HEK293 (cell line): Measurements from ENCODE around the gene FICD.

Experiments
- ATF2 ChIP-seq: fragments of 450-650 bp; formaldehyde crosslinking; IDR thresholded peaks from 2 replicates; pipeline ENCODE4 v1.5.1; 2016; ENCODE audit warnings: missing biosample characterization, missing genetic modification characterization, low read depth
- CTCF ChIP-seq: fragments of 450-650 bp; formaldehyde crosslinking; IDR thresholded peaks from 2 replicates; pipeline ENCODE4 v1.5.1; 2016; ENCODE audit warnings: missing biosample characterization, missing genetic modification characterization
- FEZF1 ChIP-seq: fragments of 450-650 bp; formaldehyde crosslinking; IDR thresholded peaks from 2 replicates; pipeline ENCODE4 v1.5.1; 2016; ENCODE audit warnings: missing biosample characterization, missing genetic modification characterization
- GFI1B ChIP-seq: fragments of 450-650 bp; formaldehyde crosslinking; IDR thresholded peaks from 2 replicates; pipeline ENCODE4 v1.5.1; 2016; ENCODE audit warnings: missing biosample characterization, missing genetic modification characterization
- HOXC10 ChIP-seq: sonication (generic); formaldehyde crosslinking; IDR thresholded peaks from 2 replicates; pipeline ENCODE4 v1.8.1; 2023; ENCODE audit warnings: mild to moderate bottlenecking, missing genetic modification reagents
- TCF7L2 ChIP-seq: IDR thresholded peaks from 2 replicates; pipeline ENCODE4 v1.6.1; 2011; ENCODE audit warnings: low read depth, mild to moderate bottlenecking, inconsistent platforms, low read length, moderate library complexity, borderline replicate concordance
- YY1 ChIP-seq: fragments of 450-650 bp; formaldehyde crosslinking; IDR thresholded peaks from 2 replicates; pipeline ENCODE4 v1.5.1; 2018; ENCODE audit warnings: missing biosample characterization, missing genetic modification characterization
- ZNF24 ChIP-seq: fragments of 450-650 bp; formaldehyde crosslinking; IDR thresholded peaks from 2 replicates; pipeline ENCODE4 v1.5.1; 2016; ENCODE audit warnings: missing biosample characterization, missing genetic modification characterization
- ZNF510 ChIP-seq: fragments of 450-650 bp; formaldehyde crosslinking; IDR thresholded peaks from 2 replicates; pipeline ENCODE4 v1.5.1; 2018; ENCODE audit warnings: mild to moderate bottlenecking, missing genetic modification characterization, missing biosample characterization; ENCODE audit not compliant: insufficient replicate concordance
- ZNF660 ChIP-seq: fragments of 450-650 bp; IDR thresholded peaks from 2 replicates; pipeline ENCODE4 v1.5.1; 2018; ENCODE audit warnings: missing biosample characterization, mild to moderate bottlenecking, missing genetic modification characterization

DNA sequence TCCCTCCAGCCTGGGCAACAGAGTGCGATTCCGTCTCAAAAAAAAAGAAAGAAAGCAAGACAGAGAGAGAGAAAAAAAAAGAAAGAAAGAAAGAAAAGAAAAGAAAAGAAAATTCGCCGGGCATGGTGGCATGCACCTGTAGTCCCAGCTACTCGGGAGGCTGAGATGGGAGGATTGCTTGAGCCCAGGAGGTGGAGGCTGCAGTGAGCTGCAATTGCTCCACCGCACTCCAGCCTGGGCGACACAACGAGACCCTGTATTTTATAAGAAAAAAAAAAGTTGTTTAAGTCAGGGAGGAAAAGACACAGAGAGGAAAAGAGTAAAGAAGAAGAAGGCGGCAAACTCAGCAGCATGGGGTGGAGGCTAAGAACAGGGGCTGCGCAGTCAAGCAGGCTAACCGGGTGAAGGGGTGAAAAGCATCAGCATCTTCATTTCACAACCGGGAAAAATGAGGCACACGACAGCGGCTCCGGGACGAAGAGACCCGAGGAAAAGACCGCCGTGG, 557 bp upstream of the FICD start:
- TF ChIP-seq HOXC10 (CRISPR knock-in tag): no peak
- TF ChIP-seq FEZF1 (tag by site-specific recombination): no peak
- no peak for TF ChIP-seq TCF7L2
- no peak for TF ChIP-seq CTCF
- no peak for TF ChIP-seq YY1 (tag by site-specific recombination)
- TF ChIP-seq ATF2: no peak
- no peak for TF ChIP-seq ZNF510
- no peak for TF ChIP-seq GFI1B
- no peak for TF ChIP-seq ZNF660 (tag by site-specific recombination)
- TF ChIP-seq ZNF24 (tag by site-specific recombination): no peak
